Measurements from ENCODE around the gene ATG2A.
A peak's percentile ranks its signal among the peaks of the same experiment; 100 is the strongest.

ATG2A gene

GRCh38 chr11:64867748-64868462 lies 49.1 kb downstream of the ATG2A start:
- peak; percentile 68 for DNase-seq

- no peak for DNase-seq
These were observed 50.9 kb downstream of the ATG2A start for GRCh38 chr11:64866173-64866491.

- no peak for DNase-seq
These were observed 51.5 kb downstream of the ATG2A start for GRCh38 chr11:64865286-64866172.

- peak; percentile 86 for DNase-seq
These were observed 52.3 kb downstream of the ATG2A start for GRCh38 chr11:64864473-64865285.

- no peak for DNase-seq
These were observed 52.9 kb downstream of the ATG2A start for GRCh38 chr11:64864135-64864472.

- no peak for DNase-seq
These were observed 53.5 kb downstream of the ATG2A start for GRCh38 chr11:64863391-64864060.

GRCh38 chr11:64862987-64863390 lies 54.0 kb downstream of the ATG2A start:
- DNase-seq = no peak

- DNase-seq = no peak
These were observed 55.6 kb downstream of the ATG2A start for GRCh38 chr11:64861227-64861975.

- DNase-seq = peak; percentile 86
These were observed 57.2 kb downstream of the ATG2A start for GRCh38 chr11:64859542-64860414.

GRCh38 chr11:64858467-64859263 lies 58.3 kb downstream of the ATG2A start:
- peak; percentile 85 for DNase-seq

- DNase-seq = no peak
These were observed 59.5 kb downstream of the ATG2A start for GRCh38 chr11:64857485-64857884.

- no peak for DNase-seq
These were observed 60.4 kb downstream of the ATG2A start for GRCh38 chr11:64856382-64857227.

- DNase-seq = no peak
These were observed 61.3 kb downstream of the ATG2A start for GRCh38 chr11:64855596-64856304.

- DNase-seq = no peak
These were observed 62.2 kb downstream of the ATG2A start for GRCh38 chr11:64854534-64855502.

- DNase-seq = no peak
These were observed 62.9 kb downstream of the ATG2A start for GRCh38 chr11:64854157-64854533.

GRCh38 chr11:64853709-64854108 lies 63.3 kb downstream of the ATG2A start:
- DNase-seq = no peak

GRCh38 chr11:64852804-64853509 lies 64.1 kb downstream of the ATG2A start:
- no peak for DNase-seq
